ENCODE results near the gene CRYBG2. TPM values are rescaled to one million over a fixed set of nuclear protein-coding genes. Genes with fewer than 3 reads are reported as not detected.

Gene CRYBG2
- total and polyA plus RNA-seq, 4 donors, result 0.30 to 2.3 (median 1.3) TPM

DNA sequence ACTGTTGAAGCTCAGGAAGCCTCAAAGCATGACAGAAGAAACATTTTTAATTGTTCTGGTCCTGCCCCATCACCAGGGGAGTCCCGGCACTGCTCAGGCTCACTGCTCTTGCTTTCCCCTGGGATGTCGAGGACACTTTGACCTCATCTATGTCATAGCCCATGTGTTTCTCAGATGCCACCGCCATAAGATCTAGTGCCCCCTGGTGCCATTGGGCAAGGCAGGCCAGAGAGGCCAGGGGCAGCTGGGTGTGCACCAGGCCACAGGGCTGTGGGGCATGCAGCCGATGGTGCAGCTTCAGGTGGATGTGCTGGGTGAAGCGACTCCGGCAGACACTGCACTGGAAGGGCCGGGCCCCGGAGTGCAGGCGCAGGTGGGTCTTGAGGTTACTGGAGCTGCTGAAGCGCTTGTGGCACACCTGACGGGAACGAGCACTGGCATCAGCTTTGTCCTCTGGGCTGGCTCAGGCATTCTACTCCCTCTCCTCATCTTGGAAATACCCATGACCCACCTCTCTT is 7.7 kb upstream of the CRYBG2 start:
- Histone ChIP-seq H3K36me3 (ENCODE audit: control insufficient read depth, insufficient read depth, low read length) (no peaks in the 10 kb centered on the region), H3K27me3 (ENCODE audit: control insufficient read depth, insufficient read depth, low read length) (peaks cover 57% of the 10 kb centered on the region), H3K4me1 (ENCODE audit: control insufficient read depth, insufficient read depth, low read length) (peaks cover 27% of the 10 kb centered on the region), H3K9me3 (ENCODE audit: control insufficient read depth, insufficient read depth, low read length) (no peaks in the 10 kb centered on the region), H3K27ac (ENCODE audit: low read depth, low read length) (no peak overlapping the region), H3K4me3 (ENCODE audit: low read depth, low read length) (no peak overlapping the region)
- no peak for DNase-seq (ENCODE audit: low read depth in 4 of 6, low spot score in 6 of 6)
- 95% methylated on average over 12 of the region's 12 CpGs for WGBS (ENCODE audit: insufficient coverage)

DNA sequence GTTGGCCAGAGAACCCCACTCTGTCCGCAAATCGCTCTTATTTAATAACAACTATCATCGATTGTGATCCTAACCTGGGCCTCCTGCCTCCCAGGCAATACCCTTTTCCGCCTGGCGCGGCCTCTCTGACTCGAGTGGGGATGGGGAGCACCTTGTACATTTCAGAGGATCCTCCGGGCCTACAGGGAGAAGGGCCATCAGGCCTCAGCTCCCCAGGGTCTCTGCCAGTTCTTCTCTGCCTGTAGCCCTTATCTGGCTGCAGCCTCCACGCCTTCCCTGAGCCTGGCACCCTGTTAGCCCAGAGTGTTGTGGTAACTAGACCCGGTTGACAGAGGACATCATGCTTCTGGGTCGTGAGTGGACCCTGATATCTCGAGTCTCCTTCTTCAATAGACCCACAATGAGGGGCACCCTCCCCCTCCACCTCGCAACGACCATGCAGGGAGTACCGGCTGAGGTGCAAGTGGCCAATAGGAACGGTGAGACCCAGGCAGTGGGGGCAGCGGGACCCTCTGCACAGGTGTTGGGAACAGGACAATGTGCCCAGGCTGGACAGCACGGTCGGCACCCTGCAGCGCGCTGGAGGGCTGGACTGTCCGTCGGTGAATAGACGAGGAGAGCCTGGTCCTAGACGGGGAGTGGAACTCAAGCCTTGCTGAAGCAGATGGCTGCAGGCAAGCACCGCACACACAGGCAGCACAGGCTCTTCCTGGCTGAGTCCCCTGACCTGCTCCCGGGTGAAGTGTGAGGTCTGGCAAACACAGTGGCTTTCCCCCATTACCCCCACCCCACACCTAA is 7.1 kb upstream of the CRYBG2 start:
- DNase-seq (ENCODE audit: low read depth in 4 of 6, low spot score in 6 of 6), result no peak
- H3K27me3 ChIP-seq (ENCODE audit: control insufficient read depth, insufficient read depth, low read length), result peaks cover 59% of the 10 kb centered on the region
- H3K27ac ChIP-seq (ENCODE audit: low read depth, low read length), result no peak overlapping the region
- H3K36me3 ChIP-seq (ENCODE audit: control insufficient read depth, insufficient read depth, low read length), result no peaks in the 10 kb centered on the region
- H3K4me3 ChIP-seq (ENCODE audit: low read depth, low read length), result no peak overlapping the region
- H3K4me1 ChIP-seq (ENCODE audit: control insufficient read depth, insufficient read depth, low read length), result peaks cover 27% of the 10 kb centered on the region
- H3K9me3 ChIP-seq (ENCODE audit: control insufficient read depth, insufficient read depth, low read length), result no peaks in the 10 kb centered on the region
- 55% methylated on average over 24 of the region's 27 CpGs for WGBS (ENCODE audit: insufficient coverage)

DNA sequence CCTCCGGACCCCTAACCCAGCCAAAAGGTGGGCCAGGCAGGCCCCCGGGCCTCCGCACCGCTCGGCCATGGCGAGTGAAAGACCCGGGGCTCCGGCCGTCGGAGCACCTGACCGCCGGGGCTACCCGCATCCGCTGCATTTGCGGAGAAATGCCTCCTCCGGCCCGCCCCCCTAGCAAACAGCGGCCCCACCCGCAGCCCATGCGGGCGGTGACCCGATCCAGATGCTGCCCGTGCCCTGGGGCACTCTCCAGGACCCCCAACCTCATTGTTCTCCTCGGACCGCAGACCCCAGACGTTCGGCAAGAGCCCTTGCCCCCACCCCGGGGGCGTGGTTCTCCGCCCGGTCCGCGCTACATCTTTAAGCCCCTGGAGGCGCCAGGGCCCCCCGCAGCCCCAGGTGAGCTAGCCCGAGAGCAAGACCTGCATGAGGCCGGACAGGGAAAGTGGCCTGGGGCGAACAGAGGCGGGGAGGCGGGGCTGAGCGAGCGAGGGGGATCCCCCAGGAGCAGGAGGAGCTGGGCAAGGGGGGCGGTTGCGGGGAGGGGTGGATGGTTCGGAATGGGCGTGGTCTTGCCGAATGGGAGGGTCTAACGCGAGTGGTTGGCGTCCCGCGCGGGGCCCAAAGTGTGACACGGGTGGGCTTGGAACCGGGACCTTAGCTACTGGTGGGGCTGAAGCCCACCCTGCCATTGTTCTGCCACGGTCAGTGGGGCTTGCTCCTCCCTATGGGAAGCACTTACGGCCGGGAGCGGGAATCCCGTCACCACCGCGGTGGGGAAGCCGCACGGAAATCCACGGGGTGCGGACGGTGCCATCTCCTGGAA is 6.3 kb upstream of the CRYBG2 start:
- no peaks in the 10 kb centered on the region for H3K9me3 ChIP-seq (ENCODE audit: control insufficient read depth, insufficient read depth, low read length)
- peak in 2 of 6 donors; percentile 29 to 30 for DNase-seq (ENCODE audit: low read depth in 4 of 6, low spot score in 6 of 6)
- H3K27me3 ChIP-seq (ENCODE audit: control insufficient read depth, insufficient read depth, low read length), result peaks cover 59% of the 10 kb centered on the region
- H3K36me3 ChIP-seq (ENCODE audit: control insufficient read depth, insufficient read depth, low read length), result no peaks in the 10 kb centered on the region
- WGBS (ENCODE audit: insufficient coverage), result 2% methylated on average over 67 of the region's 67 CpGs
- peaks cover 25% of the 10 kb centered on the region for H3K4me1 ChIP-seq (ENCODE audit: control insufficient read depth, insufficient read depth, low read length)
- peak overlapping the region; percentile 9 for H3K4me3 ChIP-seq (ENCODE audit: low read depth, low read length)
- H3K27ac ChIP-seq (ENCODE audit: low read depth, low read length), result no peak overlapping the region

DNA sequence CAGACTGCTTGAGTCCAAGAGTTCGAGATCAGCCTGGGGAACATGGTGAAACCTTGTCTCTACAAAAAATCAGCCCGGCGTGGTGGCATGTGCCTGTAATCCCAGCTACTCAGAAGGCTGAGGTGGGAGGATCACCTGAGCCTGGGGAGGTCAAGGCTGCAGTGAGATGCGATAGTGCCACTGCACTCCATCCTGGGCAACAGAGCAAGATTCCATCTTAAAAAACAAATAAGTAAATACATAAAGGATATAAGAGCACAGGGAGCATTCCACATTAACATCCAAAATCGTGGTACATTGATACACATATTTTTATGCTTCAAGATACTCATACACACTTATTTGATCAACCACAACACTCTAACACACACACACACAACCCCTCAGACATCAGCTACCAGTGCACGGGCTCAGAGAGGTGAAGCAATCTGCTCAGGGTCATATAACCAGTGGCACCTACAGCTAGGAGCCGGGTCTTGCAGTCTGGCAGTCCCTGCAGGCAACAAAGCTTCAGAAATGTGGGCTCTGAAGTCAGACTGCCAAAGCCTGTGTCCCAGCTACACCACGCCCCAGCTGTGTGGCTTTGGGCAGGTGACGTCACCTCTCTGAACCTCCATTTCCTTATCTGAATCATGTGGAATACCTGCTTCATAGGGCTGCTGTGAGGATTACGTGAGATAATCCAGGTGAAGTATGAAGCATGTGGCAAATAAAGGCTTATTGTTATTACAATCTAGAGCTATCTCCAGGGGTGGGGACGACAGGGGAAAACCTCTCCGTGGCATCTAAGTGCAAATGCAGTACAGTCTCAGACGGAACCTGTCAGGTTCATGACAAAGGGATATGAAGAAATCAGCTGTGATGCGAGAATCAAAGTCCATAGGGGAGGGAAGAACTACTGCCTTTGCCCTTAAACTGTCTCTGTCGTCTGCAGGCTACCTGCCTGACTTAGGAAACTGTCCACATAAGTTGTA is 4.8 kb upstream of the CRYBG2 start:
- WGBS (ENCODE audit: insufficient coverage), result 58% methylated on average over 9 of the region's 15 CpGs
- H3K27me3 ChIP-seq (ENCODE audit: control insufficient read depth, insufficient read depth, low read length), result peaks cover 54% of the 10 kb centered on the region

DNA sequence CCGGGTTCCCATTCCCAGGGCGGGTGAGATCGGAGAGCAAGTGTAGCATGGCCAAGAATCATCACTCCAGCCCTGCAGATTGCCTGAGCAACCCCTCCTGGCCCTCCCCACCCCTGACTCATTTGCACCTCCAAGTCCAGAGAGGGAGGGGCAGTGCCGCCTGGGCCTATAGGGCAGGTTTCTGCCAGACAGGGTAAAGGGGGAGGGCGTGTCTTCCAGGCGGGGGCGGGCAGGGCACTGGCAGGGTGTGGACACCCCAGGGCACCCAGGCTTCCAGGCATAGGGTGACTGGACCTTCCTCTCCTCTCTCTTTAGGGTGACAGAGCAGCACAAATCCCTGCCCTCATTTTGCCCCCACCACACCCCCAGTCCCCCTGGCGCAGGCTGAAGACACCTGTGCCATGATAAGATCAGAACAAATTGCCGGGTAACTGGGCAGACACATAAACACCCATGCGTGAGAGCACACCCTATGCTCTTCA is 3.2 kb upstream of the CRYBG2 start:
- H3K9me3 ChIP-seq (ENCODE audit: control insufficient read depth, insufficient read depth, low read length), result no peaks in the 10 kb centered on the region
- peaks cover 5% of the 10 kb centered on the region for H3K36me3 ChIP-seq (ENCODE audit: control insufficient read depth, insufficient read depth, low read length)
- H3K27me3 ChIP-seq (ENCODE audit: control insufficient read depth, insufficient read depth, low read length), result peaks cover 45% of the 10 kb centered on the region
- 82% methylated on average over 6 of the region's 10 CpGs for WGBS (ENCODE audit: insufficient coverage)
- peaks cover 18% of the 10 kb centered on the region for H3K4me1 ChIP-seq (ENCODE audit: control insufficient read depth, insufficient read depth, low read length)
- no peak overlapping the region for H3K4me3 ChIP-seq (ENCODE audit: low read depth, low read length)
- no peak for DNase-seq (ENCODE audit: low read depth in 4 of 6, low spot score in 6 of 6)
- no peak overlapping the region for H3K27ac ChIP-seq (ENCODE audit: low read depth, low read length)

More for the DNA sequence above, 4.8 kb upstream of the CRYBG2 start:
- H3K36me3 ChIP-seq (ENCODE audit: control insufficient read depth, insufficient read depth, low read length), result peaks cover 5% of the 10 kb centered on the region
- H3K9me3 ChIP-seq (ENCODE audit: control insufficient read depth, insufficient read depth, low read length), result no peaks in the 10 kb centered on the region
- H3K27ac ChIP-seq (ENCODE audit: low read depth, low read length), result no peak overlapping the region
- H3K4me1 ChIP-seq (ENCODE audit: control insufficient read depth, insufficient read depth, low read length), result peaks cover 18% of the 10 kb centered on the region
- no peak for DNase-seq (ENCODE audit: low read depth in 4 of 6, low spot score in 6 of 6)
- H3K4me3 ChIP-seq (ENCODE audit: low read depth, low read length), result no peak overlapping the region

DNA sequence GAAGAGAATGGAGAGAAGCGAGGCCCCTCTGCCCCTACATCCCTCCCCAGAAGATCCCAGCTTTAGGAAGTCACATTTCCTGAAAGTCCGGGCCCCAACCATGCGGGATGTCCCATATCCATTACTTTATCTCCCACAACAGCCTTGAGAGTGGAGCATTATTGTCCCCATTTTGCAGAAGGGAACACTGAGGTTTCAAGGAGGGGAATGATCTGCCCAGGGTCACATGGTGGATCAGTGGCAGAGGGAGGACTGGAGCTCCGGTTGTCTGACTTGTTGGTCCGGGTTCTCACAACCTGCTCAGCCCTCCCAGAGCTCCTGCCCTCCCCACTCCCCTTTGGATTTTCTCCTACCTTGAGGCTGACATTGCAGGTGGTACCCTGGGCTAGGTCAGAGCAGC is 2.2 kb upstream of the CRYBG2 start:
- H3K4me3 ChIP-seq (ENCODE audit: low read depth, low read length), result no peak overlapping the region
- H3K27ac ChIP-seq (ENCODE audit: low read depth, low read length), result no peak overlapping the region
- no peak for DNase-seq (ENCODE audit: low read depth in 4 of 6, low spot score in 6 of 6)
- H3K9me3 ChIP-seq (ENCODE audit: control insufficient read depth, insufficient read depth, low read length), result no peaks in the 10 kb centered on the region
- WGBS (ENCODE audit: insufficient coverage), result 80% methylated on average over 3 of the region's 5 CpGs
- H3K27me3 ChIP-seq (ENCODE audit: control insufficient read depth, insufficient read depth, low read length), result peaks cover 41% of the 10 kb centered on the region
- H3K4me1 ChIP-seq (ENCODE audit: control insufficient read depth, insufficient read depth, low read length), result peaks cover 17% of the 10 kb centered on the region
- peaks cover 5% of the 10 kb centered on the region for H3K36me3 ChIP-seq (ENCODE audit: control insufficient read depth, insufficient read depth, low read length)

DNA sequence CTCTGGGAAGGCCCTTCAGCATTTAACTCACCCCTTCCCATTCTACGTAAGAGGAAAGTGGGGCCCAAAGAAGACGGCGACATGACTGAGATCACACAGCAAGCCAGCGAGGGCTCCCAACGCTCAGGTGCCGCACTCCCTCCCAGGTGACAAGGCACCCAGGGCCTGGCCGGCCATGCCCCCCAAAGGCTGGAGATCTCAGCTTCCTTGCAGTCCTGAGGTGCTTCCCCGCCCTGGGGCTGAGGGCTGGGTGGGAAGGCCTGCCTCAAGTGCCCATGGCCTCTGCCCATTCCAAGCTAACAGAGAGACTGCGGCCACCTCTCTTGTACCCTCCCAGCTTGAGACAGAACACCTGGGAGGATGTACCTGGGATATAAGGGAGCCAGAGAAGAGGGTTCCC is 1.0 kb upstream of the CRYBG2 start:
- H3K27me3 ChIP-seq (ENCODE audit: control insufficient read depth, insufficient read depth, low read length), result peaks cover 29% of the 10 kb centered on the region
- H3K4me3 ChIP-seq (ENCODE audit: low read depth, low read length), result no peak overlapping the region
- H3K4me1 ChIP-seq (ENCODE audit: control insufficient read depth, insufficient read depth, low read length), result peaks cover 5% of the 10 kb centered on the region
- peaks cover 5% of the 10 kb centered on the region for H3K36me3 ChIP-seq (ENCODE audit: control insufficient read depth, insufficient read depth, low read length)
- WGBS (ENCODE audit: insufficient coverage), result 84% methylated on average over 9 of the region's 9 CpGs
- H3K27ac ChIP-seq (ENCODE audit: low read depth, low read length), result no peak overlapping the region
- DNase-seq (ENCODE audit: low read depth in 4 of 6, low spot score in 6 of 6), result no peak
- no peaks in the 10 kb centered on the region for H3K9me3 ChIP-seq (ENCODE audit: control insufficient read depth, insufficient read depth, low read length)

DNA sequence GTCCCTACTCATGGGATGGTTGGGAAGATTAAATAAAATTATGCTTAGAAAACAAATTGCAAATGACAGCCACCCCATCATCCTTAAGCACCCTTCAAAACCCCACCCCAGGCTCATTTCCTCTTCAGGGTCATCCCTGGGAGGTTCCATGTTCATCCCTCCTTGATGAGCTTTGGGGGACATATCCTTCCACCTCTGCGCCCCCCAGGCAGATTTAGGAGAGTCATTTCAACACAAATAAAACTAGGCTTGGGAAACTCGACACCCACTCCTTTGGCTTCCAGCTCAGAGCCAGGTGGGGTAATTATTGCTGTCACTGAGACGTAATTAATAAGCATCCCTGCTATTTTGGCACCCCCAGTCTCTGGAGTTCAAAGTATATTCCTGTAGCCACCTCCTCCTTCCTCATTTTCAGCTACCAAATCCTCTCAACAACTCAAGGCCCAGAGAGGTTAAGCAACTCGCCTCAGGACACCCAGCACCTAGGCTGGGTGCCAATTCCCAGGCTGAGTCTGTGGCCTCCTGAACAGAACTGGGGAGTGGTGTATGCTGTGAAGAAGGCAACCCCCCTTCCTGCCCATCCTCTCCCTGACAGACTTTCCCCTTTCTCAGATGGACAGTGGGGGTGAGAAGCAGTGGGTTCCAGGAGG is 595 bp downstream of the CRYBG2 start:
- WGBS (ENCODE audit: insufficient coverage), result 57% methylated on average over 1 of the region's 4 CpGs
- Histone ChIP-seq H3K27ac (ENCODE audit: low read depth, low read length) (no peak overlapping the region), H3K4me1 (ENCODE audit: control insufficient read depth, insufficient read depth, low read length) (no peaks in the 10 kb centered on the region), H3K36me3 (ENCODE audit: control insufficient read depth, insufficient read depth, low read length) (peaks cover 5% of the 10 kb centered on the region), H3K4me3 (ENCODE audit: low read depth, low read length) (no peak overlapping the region), H3K9me3 (ENCODE audit: control insufficient read depth, insufficient read depth, low read length) (no peaks in the 10 kb centered on the region), H3K27me3 (ENCODE audit: control insufficient read depth, insufficient read depth, low read length) (peaks cover 15% of the 10 kb centered on the region)
- no peak for DNase-seq (ENCODE audit: low read depth in 4 of 6, low spot score in 6 of 6)

Data from spinal cord (tissue), 10 donors.